OCI-LY7 (cell line): ENCODE results near the gene RNASEH2C. TPM values are rescaled to one million over a fixed set of nuclear protein-coding genes. Genes with fewer than 3 reads are reported as not detected.

Experiments
- BruUV-seq: library from RNA; stranded (reverse); fragments of 400-500 nt; replicated peaks from 2 replicates; lab custom pipeline; 2021; lab: Mats Ljungman, UMichigan
- CTCF ChIA-PET: fragments of 300-600 bp; sonication (Branson Sonifier 250); formaldehyde crosslinking; loops from one replicate; lab custom pipeline; 2022; ENCODE audit warnings: antibody characterized with exemption; ENCODE audit not compliant: unreplicated experiment; lab: Charles Lee
- POLR2A ChIA-PET: fragments of 300-600 bp; sonication (Branson Sonifier 250); formaldehyde crosslinking; loops from one replicate; lab custom pipeline; 2022; ENCODE audit warnings: antibody characterized with exemption; lab: Charles Lee
- DNase-seq: peaks from one replicate; pipeline ENCODE4 v3.0.0-alpha.2; 2015; ENCODE audit warnings: low spot score
- H2AFZ ChIP-seq: fragments of 200-600 bp; sonication (generic), shearing (Covaris generic); 2 replicates; pipeline ENCODE4 v1.6.1; 2014; ENCODE audit warnings: mild to moderate bottlenecking, antibody characterized with exemption, low read length, moderate library complexity
- H3K27ac ChIP-seq: fragments of 200-600 bp; sonication (generic); 2 replicates; pipeline ENCODE4 v1.5.1; 2014; ENCODE audit warnings: mixed run types, low read depth, mild to moderate bottlenecking, moderate library complexity, low read length, inconsistent platforms; ENCODE audit not compliant: poor library complexity, severe bottlenecking
- H3K36me3 ChIP-seq: fragments of 200-600 bp; sonication (generic); 2 replicates; pipeline ENCODE4 v1.6.1; 2014; ENCODE audit warnings: mild to moderate bottlenecking, antibody characterized with exemption, low read length, moderate library complexity, mixed read lengths; ENCODE audit not compliant: insufficient read depth
- H3K4me1 ChIP-seq: fragments of 200-600 bp; sonication (generic); 2 replicates; pipeline ENCODE4 v1.5.1; 2014; ENCODE audit warnings: mild to moderate bottlenecking, low read length; ENCODE audit not compliant: insufficient read depth, poor library complexity, severe bottlenecking
- H3K4me2 ChIP-seq: fragments of 200-600 bp; sonication (generic); 2 replicates; pipeline ENCODE4 v1.6.1; 2014; ENCODE audit warnings: mild to moderate bottlenecking, low read length
- H3K4me3 ChIP-seq: fragments of 200-600 bp; sonication (generic); 2 replicates; pipeline ENCODE4 v1.5.1; 2014; ENCODE audit warnings: mild to moderate bottlenecking, low read depth, low read length; ENCODE audit not compliant: poor library complexity, severe bottlenecking
- H3K79me2 ChIP-seq: fragments of 200-600 bp; sonication (generic); 2 replicates; pipeline ENCODE4 v1.6.1; 2016; ENCODE audit warnings: low read depth, mild to moderate bottlenecking, low read length, moderate library complexity, mixed read lengths; ENCODE audit not compliant: insufficient read depth
- H3K9me2 ChIP-seq: fragments of 200-600 bp; sonication (generic); 2 replicates; pipeline ENCODE4 v1.6.1; 2016; ENCODE audit warnings: mild to moderate bottlenecking, low read length, mixed read lengths; ENCODE audit not compliant: insufficient read depth
- H3K9me3 ChIP-seq: fragments of 200-600 bp; sonication (generic); 2 replicates; pipeline ENCODE4 v1.6.1; 2014; ENCODE audit warnings: mild to moderate bottlenecking, mixed run types, low read length, mixed read lengths
- H4K20me1 ChIP-seq: fragments of 200-600 bp; sonication (generic); 2 replicates; pipeline ENCODE4 v1.6.1; 2014; ENCODE audit warnings: mild to moderate bottlenecking, antibody characterized with exemption, low read length, moderate library complexity, mixed read lengths; ENCODE audit not compliant: insufficient read depth
- CTCF ChIP-seq: fragments of 200-600 bp; sonication (generic); conservative IDR thresholded peaks from 2 replicates; pipeline ENCODE4 v1.5.1; 2014; ENCODE audit warnings: mild to moderate bottlenecking, antibody characterized with exemption, low read length, moderate library complexity, mixed read lengths
- EZH2phosphoT487 ChIP-seq: fragments of 200-600 bp; sonication (generic); IDR thresholded peaks from 2 replicates; pipeline ENCODE4 v1.6.1; 2018; ENCODE audit warnings: low read depth, borderline replicate concordance, mild to moderate bottlenecking, mixed run types, antibody characterized with exemption, low read length, moderate library complexity, mixed read lengths
- intact Hi-C: fragments of 100-400 bp; cut with micrococcal nuclease; formaldehyde crosslinking; loops from one replicate; pipeline ENCODE4 v1.10.0; 2022; ENCODE audit not compliant: unreplicated experiment
- total RNA-seq, 2 experiments: library from RNA; depleted of rRNA in 1 of 2; stranded (reverse); fragments of >200 nt in 1 of 2; shearing (Covaris generic) in 1 of 2; gene quantifications; 2 replicates each; pipeline ENCODE4 v1.2.3, GENCODE V29; 2014 to 2022

The RNASEH2C gene
- total RNA-seq, 2 experiments from 2014 or later: 92.7 to 100 TPM

DNA sequence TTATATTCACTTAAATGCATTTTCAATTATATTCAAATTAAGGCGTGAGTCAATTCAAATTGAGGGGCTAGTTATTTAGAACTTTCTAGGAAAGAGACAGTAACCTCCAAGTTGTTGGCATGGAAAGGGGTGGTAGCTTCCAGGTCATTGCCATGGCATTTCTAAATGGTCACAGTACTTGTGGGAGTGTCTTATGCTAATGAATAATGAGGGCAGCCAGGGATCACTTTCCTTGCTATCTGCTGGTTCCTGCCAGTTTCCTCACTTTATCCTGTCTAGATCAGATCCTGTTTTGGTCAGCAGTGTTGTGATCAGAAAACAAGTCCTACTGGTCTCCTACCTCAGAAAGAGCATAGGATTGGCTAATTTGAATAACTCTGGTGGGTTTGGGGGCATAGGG lies 21.8 kb upstream of the RNASEH2C start:
- TF ChIP-seq EZH2phosphoT487 (no peak), CTCF (no peak)
- Histone ChIP-seq H3K36me3 (no peaks in the 10 kb centered on the region), H3K27ac (no peak overlapping the region), H3K4me1 (no peaks in the 10 kb centered on the region), H2AFZ (no peak overlapping the region), H3K9me2 (no peaks in the 10 kb centered on the region), H3K4me2 (no peak overlapping the region), H3K79me2 (no peaks in the 10 kb centered on the region), H3K4me3 (no peak overlapping the region), H3K9me3 (peaks cover 6% of the 10 kb centered on the region; the same call in 1 of the 2 replicates), H4K20me1 (no peaks in the 10 kb centered on the region)
- no TSS peak for BruUV-seq
- intact Hi-C loops: no loop called here
- DNase-seq: no peak
- POLR2A ChIA-PET: no interaction called here
- CTCF ChIA-PET: no interaction called here

DNA sequence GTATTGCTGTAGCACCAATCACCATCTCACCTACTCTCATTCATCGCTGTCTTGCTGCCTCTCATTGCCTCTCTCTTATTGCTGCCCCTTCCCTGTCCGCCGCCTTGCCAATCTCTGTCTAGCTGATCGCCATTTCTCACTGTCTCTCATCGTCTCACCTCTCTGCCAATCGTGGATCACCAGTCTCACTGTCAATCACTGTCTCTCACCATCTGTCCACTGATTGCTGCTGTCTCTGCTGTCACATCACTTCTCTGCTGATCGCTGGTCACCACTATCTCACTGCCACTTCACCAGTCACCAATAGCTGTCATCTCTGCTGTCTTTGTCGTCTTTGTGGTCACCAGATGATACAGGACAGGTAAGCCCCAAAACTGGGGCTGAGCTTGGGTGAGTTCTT lies 20.6 kb upstream of the RNASEH2C start:
- ChIA-PET CTCF (no interaction called here), POLR2A (no interaction called here)
- intact Hi-C loops: no loop called here
- H2AFZ ChIP-seq: no peak overlapping the region
- no peak overlapping the region for H3K27ac ChIP-seq
- peaks cover 18% of the 10 kb centered on the region for H3K9me3 ChIP-seq
- no peaks in the 10 kb centered on the region for H3K4me1 ChIP-seq
- BruUV-seq: no TSS peak
- no peaks in the 10 kb centered on the region for H3K9me2 ChIP-seq
- TF ChIP-seq CTCF (no peak), EZH2phosphoT487 (no peak)
- no peak overlapping the region for H3K4me2 ChIP-seq
- DNase-seq: no peak
- H3K4me3 ChIP-seq: no peak overlapping the region
- H3K36me3 ChIP-seq: no peaks in the 10 kb centered on the region
- no peaks in the 10 kb centered on the region for H4K20me1 ChIP-seq
- no peaks in the 10 kb centered on the region for H3K79me2 ChIP-seq

- H3K4me2 ChIP-seq: no peak overlapping the region
- BruUV-seq: no TSS peak
- CTCF ChIA-PET: no interaction called here
Measured at GRCh38 chr11:65739022-65739421, 18.4 kb upstream of the RNASEH2C start.

More at GRCh38 chr11:65739022-65739421, 18.4 kb upstream of the RNASEH2C start:
- no peak overlapping the region for H3K4me3 ChIP-seq
- no peaks in the 10 kb centered on the region for H3K79me2 ChIP-seq
- H3K27ac ChIP-seq: no peak overlapping the region
- POLR2A ChIA-PET: no interaction called here
- H4K20me1 ChIP-seq: no peaks in the 10 kb centered on the region
- no peaks in the 10 kb centered on the region for H3K9me2 ChIP-seq
- DNase-seq: no peak
- no peaks in the 10 kb centered on the region for H3K4me1 ChIP-seq
- H2AFZ ChIP-seq: no peak overlapping the region
- H3K36me3 ChIP-seq: no peaks in the 10 kb centered on the region
- intact Hi-C loops: no loop called here
- TF ChIP-seq CTCF: no peak
- no peak for TF ChIP-seq EZH2phosphoT487
- peaks cover 25% of the 10 kb centered on the region for H3K9me3 ChIP-seq
